GM12878 (cell line): ENCODE measurements around the gene TP73. TPM values are rescaled to one million over a fixed set of nuclear protein-coding genes. Genes with fewer than 3 reads are reported as not detected.

Experiments used
- BCL11A ChIP-seq: IDR thresholded peaks from 2 replicates; pipeline ENCODE4 v1.6.1; 2011; ENCODE audit warnings: low read depth, low read length
- KLF5 ChIP-seq: fragments of 450-650 bp; IDR thresholded peaks from 2 replicates; pipeline ENCODE4 v1.6.1; 2014; ENCODE audit warnings: mild to moderate bottlenecking; ENCODE audit not compliant: partially characterized antibody
- NR2C1 ChIP-seq: fragments of 450-650 bp; IDR thresholded peaks from 2 replicates; pipeline ENCODE4 v1.6.1; 2017; ENCODE audit warnings: antibody characterized with exemption, mild to moderate bottlenecking, moderate library complexity
- NRF1 ChIP-seq: conservative IDR thresholded peaks from 2 replicates; pipeline ENCODE4 v1.6.1; 2011; ENCODE audit warnings: mild to moderate bottlenecking, low read depth, low read length, improper control_type of control experiment
- POLR2AphosphoS5 ChIP-seq: IDR thresholded peaks from 2 replicates; pipeline ENCODE4 v1.6.1; 2011; ENCODE audit warnings: mild to moderate bottlenecking, low read length, inconsistent platforms
- TCF12 ChIP-seq: IDR thresholded peaks from 2 replicates; pipeline ENCODE4 v1.6.1; 2011; ENCODE audit warnings: low read depth, mild to moderate bottlenecking, low read length
- ZNF24 ChIP-seq: fragments of 450-650 bp; IDR thresholded peaks from 2 replicates; pipeline ENCODE4 v1.6.1; 2017; ENCODE audit warnings: antibody characterized with exemption, mild to moderate bottlenecking
- ZNF274 ChIP-seq: IDR thresholded peaks from one replicate; pipeline ENCODE4 v1.8.0; 2011; ENCODE audit not compliant: insufficient read length, insufficient read depth
- polyA plus RNA-seq, 11 experiments: library from polyadenylated mRNA; depleted of rRNA in 4 of 11; unstranded in 6 of 11; stranded (reverse) in 5 of 11; fragments of >200 nt; fragmentation: Nextera tagmentation in 4 of 11; fragmentation: Illumina TruSeq in 1 of 11; extraction: Ambion mirVana in 4 of 11; extraction: Trizol in 1 of 11; gene quantifications; 1 replicate in 1 of 11; 2 replicates in 10 of 11; pipeline versions ENCODE4 v1.2.1 to v1.2.3, GENCODE V29; 2011 to 2016; ENCODE audit warnings: inconsistent platforms in 2 of 11, missing spikeins in 2 of 11, low read depth in 1 of 11
- total RNA-seq, 4 experiments: library from RNA; depleted of rRNA in 3 of 4; stranded (reverse); fragments of >200 nt in 3 of 4; fragmentation: Illumina TruSeq in 1 of 4; extraction: Trizol in 1 of 4; gene quantifications; 2 replicates each; pipeline versions ENCODE4 v1.2.1 to v1.2.3, GENCODE V29; 2013 to 2021
- TF ChIP-seq, protein P1 (sequence below): fragments of 150-350 bp; IDR thresholded peaks from 2 replicates; pipeline ENCODE4 v1.6.1; 2016; ENCODE audit warnings: low read depth, low read length
- TF ChIP-seq, protein P2 (sequence below): IDR thresholded peaks from 2 replicates; pipeline ENCODE4 v1.6.1; 2012; ENCODE audit warnings: low read depth, low read length, improper control_type of control experiment

TP73 gene
- total and polyA plus RNA-seq, 10 of the 15 experiments (the other 5 are each of a cell fraction or from before 2014, with no cell fraction given), result 0.08 to 54.2 (median 14.9) TPM

DNA sequence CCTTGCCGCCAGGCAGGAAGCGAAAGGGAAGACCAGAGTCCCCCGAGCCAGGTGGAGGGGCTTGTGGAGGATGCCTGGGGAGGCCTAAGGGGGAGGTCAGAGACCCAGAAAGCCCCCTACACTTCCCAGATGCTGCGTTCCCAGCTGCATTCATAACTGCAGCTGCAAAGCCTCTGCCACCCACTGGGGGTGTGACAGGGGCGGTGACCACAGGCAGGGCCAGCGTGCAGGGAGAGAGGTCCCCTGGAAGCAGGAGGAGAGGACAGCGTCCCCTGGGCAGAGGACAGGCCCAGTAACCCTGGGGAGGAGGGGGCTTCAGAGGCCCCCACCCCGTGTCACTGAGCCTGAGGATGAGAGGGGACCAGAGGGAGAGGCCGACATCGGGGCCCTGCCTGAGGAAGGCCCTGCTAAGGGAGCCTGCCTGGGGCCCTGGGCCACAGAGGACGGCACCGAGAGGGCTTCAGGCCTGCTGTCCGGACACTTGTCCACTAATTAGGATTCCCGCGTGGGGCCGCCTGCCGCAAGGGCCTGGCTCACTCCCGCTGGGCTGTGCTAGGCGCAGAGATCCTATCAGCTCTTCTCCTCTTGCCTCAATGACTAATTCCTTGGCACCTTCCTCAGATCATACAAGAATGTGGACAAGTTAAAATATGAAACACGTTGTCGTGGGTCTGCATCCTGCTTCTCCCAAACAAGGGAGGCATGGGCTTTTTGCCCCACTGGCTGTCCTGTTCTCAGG lies 50.8 kb downstream of the TP73 start (continued):
- no peak for TF ChIP-seq KLF5
- no peak for TF ChIP-seq TCF12
- no peak for TF ChIP-seq ZNF24
- TF ChIP-seq, protein P1, sequence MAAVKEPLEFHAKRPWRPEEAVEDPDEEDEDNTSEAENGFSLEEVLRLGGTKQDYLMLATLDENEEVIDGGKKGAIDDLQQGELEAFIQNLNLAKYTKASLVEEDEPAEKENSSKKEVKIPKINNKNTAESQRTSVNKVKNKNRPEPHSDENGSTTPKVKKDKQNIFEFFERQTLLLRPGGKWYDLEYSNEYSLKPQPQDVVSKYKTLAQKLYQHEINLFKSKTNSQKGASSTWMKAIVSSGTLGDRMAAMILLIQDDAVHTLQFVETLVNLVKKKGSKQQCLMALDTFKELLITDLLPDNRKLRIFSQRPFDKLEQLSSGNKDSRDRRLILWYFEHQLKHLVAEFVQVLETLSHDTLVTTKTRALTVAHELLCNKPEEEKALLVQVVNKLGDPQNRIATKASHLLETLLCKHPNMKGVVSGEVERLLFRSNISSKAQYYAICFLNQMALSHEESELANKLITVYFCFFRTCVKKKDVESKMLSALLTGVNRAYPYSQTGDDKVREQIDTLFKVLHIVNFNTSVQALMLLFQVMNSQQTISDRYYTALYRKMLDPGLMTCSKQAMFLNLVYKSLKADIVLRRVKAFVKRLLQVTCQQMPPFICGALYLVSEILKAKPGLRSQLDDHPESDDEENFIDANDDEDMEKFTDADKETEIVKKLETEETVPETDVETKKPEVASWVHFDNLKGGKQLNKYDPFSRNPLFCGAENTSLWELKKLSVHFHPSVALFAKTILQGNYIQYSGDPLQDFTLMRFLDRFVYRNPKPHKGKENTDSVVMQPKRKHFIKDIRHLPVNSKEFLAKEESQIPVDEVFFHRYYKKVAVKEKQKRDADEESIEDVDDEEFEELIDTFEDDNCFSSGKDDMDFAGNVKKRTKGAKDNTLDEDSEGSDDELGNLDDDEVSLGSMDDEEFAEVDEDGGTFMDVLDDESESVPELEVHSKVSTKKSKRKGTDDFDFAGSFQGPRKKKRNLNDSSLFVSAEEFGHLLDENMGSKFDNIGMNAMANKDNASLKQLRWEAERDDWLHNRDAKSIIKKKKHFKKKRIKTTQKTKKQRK, result no peak
- TF ChIP-seq, protein P2, sequence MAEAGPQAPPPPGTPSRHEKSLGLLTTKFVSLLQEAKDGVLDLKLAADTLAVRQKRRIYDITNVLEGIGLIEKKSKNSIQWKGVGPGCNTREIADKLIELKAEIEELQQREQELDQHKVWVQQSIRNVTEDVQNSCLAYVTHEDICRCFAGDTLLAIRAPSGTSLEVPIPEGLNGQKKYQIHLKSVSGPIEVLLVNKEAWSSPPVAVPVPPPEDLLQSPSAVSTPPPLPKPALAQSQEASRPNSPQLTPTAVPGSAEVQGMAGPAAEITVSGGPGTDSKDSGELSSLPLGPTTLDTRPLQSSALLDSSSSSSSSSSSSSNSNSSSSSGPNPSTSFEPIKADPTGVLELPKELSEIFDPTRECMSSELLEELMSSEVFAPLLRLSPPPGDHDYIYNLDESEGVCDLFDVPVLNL, result no peak
- TF ChIP-seq POLR2AphosphoS5, result no peak
- no peak for TF ChIP-seq NR2C1
- no peak for TF ChIP-seq BCL11A
- no peak for TF ChIP-seq NRF1
- TF ChIP-seq ZNF274, result no peak
